ENCODE measurements around the gene OR4F15.

The OR4F15 gene

GRCh38 chr15:101804941-101805340 lies 7.1 kb upstream of the OR4F15 start:
- no peak for DNase-seq

GRCh38 chr15:101805605-101806345 lies 6.2 kb upstream of the OR4F15 start:
- DNase-seq: no peak

GRCh38 chr15:101807345-101807945 lies 4.6 kb upstream of the OR4F15 start:
- DNase-seq: no peak

GRCh38 chr15:101808201-101808600 lies 3.8 kb upstream of the OR4F15 start:
- DNase-seq: no peak

GRCh38 chr15:101810456-101810855 lies 1.5 kb upstream of the OR4F15 start:
- no peak for DNase-seq

GRCh38 chr15:101810876-101811275 lies 1.1 kb upstream of the OR4F15 start:
- no peak for DNase-seq

GRCh38 chr15:101813803-101814534 lies 2.0 kb downstream of the OR4F15 start:
- no peak for DNase-seq

GRCh38 chr15:101820781-101821180 lies 8.8 kb downstream of the OR4F15 start:
- DNase-seq: no peak

- DNase-seq: no peak
These were observed 15.3 kb downstream of the OR4F15 start for GRCh38 chr15:101827257-101827656.

- DNase-seq: no peak
These were observed 16.8 kb downstream of the OR4F15 start for GRCh38 chr15:101828774-101829173.

- no peak for DNase-seq
These were observed 29.7 kb downstream of the OR4F15 start for GRCh38 chr15:101841656-101842055.

GRCh38 chr15:101844916-101845315 lies 32.9 kb downstream of the OR4F15 start:
- no peak for DNase-seq

GRCh38 chr15:101852356-101852755 lies 40.4 kb downstream of the OR4F15 start:
- DNase-seq: no peak
